OCI-LY3 (cell line): Measurements from ENCODE around the gene ADGRD1.

Experiments
- CTCF ChIP-seq: fragments of 200-600, 300-600 bp; sonication (generic); IDR thresholded peaks from 2 replicates; pipeline ENCODE4 v1.5.1; 2014; ENCODE audit warnings: antibody characterized with exemption, low read length, low read depth
- EZH2phosphoT487 ChIP-seq: fragments of 200-600 bp; shearing (Covaris generic); IDR thresholded peaks from 2 replicates; pipeline ENCODE4 v1.6.1; 2018; ENCODE audit warnings: antibody characterized with exemption, mixed run types, low read depth

- no peak for TF ChIP-seq CTCF
- no peak for TF ChIP-seq EZH2phosphoT487
These were observed 7.1 kb downstream of the ADGRD1 start for GRCh38 chr12:130960787-130961186.
